HuH-7.5 (cell line): Measurements from ENCODE around the gene EXD3.
A peak's percentile ranks its signal among the peaks of the same experiment; 100 is the strongest.

Experiments used
- DNase-seq: peaks from one replicate; pipeline ENCODE4 v3.0.0; 2011; ENCODE audit warnings: low spot score

EXD3 gene

DNA sequence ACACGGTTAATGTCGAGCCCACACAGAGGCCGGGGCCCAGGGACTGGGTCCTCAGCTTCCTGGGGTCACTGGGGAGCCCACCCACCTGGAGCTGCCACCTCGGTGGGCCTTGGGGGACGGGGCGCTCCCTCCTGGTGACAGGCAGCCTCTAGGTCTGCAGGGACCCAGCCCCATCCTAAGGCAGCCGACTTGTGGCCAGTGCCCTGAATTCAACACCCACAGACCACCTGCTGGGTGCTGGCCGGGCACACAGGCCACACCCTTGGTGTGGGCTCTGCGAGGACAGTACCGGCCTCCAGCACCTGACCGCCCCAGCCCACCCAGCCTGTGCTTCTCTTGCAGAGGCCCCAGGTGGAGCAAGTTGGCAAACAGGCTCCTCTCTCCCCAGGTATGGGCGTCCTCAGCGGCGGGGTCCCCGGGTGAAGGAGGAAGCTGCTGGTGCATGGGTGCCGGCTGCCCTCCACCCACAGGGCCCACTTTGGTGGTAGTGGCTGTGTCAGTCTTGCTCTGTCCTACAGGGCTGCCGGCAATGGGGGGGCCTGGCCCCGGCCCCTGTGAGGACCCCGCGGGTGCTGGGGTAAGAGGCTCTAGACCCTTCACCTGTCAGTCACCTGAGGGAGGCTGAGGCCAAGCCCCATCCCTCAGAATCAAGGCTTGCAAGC, 9.9 kb upstream of the EXD3 start:
- no peak for DNase-seq

DNA sequence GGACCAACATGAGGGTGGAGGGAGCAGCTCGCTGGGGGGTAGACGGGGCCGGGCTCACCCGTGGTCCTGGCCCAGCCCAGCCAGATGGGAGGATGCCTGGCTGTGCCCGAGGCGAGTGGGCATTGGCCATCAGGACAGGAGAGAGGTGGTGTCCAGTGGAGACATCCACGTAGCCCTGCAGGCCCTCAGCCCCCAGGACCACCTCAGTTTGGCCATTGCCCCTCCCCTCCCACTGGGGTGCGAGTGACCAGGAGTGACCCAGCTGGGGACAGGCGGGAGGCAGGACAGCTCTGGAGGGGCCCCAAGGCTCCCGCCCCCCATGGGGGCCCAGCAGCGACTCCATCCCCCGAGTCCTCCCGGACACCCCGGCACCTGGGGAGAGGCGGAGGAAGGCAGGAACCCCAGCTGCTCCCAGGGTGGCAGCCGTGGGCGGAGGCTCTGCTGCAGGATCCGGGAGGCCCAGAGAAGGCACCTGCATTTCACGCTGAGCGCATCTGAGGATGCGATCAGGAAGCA, 8.5 kb upstream of the EXD3 start:
- DNase-seq, result no peak

DNA sequence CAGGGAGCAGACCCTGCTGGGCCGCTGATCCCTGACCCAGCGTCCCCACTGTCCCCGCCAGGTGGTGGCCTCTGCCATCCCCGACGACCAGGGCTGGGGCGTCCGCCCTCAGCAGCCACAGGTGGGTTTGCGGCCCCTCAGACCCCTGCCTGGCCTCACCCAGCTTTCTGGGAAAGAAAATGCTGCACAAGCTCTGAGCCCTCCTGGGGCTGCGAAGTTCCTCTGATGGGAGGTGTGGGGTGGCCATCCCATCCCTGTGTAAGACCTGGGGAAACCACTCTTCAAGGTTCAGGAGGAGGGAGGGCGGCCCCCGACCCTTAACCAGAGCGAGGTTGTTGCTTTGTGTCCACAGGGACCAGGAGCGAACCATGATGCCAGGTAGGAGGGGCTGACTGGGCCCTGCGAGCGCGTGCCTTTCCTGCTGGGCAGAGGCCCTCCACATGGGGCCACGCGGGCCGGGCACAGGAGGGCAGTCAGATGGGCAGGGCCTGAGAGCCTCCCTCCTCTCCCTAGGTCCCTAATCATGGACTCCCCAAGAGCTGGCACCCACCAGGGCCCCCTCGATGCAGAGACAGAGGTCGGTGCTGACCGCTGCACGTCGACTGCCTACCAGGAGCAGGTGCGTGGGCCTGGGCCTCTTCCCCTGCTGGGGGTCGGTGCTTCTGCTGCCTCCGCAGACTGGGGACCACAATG, 7.9 kb upstream of the EXD3 start:
- no peak for DNase-seq

DNA sequence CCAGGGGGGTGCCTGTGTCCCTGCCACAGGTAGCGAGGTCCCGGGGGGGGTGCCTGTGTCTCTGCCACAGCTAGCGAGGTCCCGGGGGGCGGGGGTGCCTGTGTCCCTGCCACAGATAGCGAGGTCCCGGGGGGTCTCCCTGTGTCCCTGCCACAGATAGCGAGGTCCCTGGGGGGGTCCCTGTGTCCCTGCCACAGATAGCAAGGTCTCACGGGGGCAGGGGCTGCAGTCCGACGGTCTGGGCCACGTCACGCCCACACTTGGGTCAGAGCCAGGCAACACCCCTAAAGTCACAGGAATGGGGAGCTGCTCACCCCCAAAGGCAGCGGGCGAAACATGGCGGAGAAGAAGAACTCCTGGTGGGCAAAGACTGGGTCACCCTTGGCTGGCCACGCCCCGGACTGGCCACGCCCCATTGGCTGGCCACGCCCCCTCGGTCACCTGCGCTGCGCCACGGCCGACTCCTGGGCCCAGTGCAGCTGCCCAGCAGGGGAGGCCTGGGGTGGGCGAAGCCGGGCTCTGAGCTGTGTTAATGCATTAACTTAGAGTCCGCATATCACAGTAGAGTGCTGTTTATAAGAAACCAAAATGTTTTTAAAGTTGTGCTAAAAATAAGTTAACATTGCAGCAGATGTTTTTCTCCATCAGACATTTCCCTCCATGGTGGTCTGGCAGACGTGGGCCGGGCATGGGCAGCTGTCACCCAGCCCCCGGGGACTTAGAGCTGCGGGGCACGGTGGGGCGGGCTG, 7.2 kb upstream of the EXD3 start:
- DNase-seq, result peak; percentile 73

DNA sequence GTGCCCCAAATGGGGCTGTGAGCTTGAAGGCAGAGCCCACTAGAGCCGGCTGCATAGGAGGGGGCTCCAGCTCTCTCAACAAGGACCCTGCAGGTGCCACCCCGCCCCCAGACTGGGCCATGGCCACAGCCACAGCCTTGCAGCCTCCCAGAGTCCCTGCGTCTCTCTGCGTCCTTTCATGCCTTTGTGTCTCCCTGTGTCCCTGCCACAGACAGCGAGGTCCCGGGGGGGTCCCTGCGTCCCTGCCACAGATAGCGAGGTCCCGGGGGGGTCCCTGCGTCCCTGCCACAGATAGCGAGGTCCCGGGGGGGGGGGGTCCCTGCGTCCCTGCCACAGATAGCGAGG, 6.6 kb upstream of the EXD3 start:
- DNase-seq, result no peak

DNA sequence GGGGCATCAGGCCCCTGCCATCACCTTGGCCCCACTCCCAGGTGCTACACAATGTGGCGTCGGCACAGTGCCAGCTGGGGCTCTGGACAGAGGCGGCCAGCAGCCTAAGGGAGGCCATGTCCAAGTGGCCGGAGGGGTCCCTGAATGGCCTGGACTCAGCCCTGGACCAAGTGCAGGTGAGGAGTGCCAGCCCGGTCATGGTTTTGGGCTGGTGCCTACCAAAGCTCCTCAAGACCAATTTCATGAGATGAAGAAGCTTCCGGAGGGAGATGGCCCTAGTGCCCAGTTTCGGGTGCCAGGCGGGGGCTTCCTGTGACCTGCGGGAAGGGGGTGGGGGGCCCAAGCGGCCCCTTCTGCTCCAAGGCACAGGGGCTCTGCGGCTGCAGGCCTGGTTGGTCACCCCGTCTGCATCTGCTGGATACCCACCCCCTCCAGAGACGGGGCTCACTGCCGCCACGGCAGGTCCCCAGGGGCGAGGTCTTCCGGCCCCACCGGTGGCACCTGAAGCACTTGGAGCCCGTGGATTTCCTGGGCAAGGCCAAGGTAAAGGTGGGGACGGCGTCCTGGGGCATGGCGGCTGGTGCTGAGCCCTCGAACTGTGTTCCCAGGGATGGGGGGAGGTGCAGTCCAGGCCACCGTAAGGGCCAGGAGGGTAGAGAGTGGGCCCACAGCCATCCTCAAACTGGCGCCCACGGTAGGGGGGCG, 6.0 kb upstream of the EXD3 start:
- DNase-seq, result no peak

DNA sequence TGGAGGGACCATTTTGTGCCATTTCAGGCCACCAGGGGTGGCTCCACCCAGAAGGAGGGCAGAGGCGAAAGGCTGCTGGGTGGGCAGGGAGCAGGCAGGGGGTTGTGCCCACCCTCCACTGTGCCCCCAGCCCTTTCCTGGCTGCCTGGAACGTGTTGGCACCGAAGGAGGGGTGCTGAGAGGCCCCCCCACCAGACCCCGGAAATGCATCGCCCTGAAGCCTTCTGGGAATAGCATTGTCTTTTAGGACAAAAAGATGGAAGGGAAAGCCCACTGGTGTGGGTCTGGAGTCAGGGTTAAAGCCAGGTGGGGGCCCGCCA, 5.3 kb upstream of the EXD3 start:
- no peak for DNase-seq

DNA sequence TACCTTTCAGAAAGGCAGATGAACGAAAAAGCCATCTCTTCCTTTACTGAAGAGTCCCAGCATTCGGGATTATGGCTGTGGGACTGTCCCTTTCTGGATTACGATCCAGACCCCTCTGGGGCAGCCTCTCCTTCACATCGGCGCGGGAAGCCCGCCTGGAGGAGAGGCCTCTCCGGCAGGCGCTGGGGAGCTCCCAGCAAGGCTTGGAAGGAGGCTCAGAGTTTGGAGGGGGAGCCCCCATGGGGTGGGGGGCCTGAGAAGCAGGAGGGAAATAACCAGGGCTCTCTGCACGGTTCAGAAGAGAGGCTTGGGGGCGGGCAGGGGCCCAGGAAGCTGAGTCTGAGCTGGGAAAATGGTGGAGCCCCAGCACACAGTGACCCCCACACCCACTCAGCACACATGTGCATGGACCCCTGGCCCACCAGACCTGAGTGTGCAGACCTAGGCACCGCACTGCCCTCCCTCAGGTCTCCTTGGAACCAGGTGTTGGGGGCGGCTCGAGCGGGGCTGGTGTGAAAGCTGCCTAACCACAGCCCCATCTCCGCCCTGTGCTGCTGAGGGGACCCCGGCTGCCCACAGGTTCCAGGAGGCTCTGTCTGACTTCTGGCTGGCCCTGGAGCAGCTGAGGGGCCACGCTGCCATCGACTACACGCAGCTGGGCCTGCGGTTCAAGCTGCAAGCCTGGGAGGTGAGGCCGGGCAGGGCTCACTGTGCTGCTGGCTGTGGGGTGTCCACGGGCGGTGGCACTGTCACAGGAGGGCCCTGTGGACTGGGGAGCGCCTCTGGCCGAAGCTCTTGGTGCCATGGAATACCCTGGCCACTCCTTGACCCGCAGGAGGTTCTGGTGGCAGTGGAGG, 4.7 kb upstream of the EXD3 start:
- DNase-seq, result no peak

DNA sequence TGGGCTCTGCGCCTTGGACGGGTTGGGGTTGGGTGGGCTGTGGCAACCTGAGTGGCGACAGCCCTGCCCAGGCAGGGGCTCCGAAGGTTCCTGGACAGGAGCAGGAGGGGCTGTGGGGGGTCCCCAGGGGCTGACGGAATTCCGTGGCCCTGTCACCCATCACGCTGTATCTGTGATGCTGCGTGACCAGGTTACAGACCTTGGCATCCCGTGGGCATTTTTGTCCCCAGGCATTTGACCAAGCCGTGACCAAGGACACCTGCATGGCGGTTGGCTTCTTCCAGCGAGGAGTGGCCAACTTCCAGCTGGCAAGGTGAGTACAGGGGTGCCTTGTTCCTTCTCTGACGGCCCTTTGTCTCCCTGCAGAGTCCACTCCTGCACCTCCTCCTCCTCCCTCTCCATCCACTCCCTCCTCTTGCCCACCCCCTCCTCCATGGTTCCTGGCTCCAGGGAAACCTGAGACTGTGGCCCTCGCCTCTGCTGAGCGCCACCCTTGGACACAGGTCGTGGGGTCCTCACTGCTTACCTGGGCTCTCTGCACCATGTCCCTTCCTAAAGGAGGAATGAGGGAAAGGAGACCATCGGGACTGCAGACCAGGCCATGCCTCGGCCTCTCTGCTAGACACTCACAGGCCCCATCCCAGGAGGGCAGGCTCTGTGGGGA, 3.2 kb upstream of the EXD3 start:
- no peak for DNase-seq

DNA sequence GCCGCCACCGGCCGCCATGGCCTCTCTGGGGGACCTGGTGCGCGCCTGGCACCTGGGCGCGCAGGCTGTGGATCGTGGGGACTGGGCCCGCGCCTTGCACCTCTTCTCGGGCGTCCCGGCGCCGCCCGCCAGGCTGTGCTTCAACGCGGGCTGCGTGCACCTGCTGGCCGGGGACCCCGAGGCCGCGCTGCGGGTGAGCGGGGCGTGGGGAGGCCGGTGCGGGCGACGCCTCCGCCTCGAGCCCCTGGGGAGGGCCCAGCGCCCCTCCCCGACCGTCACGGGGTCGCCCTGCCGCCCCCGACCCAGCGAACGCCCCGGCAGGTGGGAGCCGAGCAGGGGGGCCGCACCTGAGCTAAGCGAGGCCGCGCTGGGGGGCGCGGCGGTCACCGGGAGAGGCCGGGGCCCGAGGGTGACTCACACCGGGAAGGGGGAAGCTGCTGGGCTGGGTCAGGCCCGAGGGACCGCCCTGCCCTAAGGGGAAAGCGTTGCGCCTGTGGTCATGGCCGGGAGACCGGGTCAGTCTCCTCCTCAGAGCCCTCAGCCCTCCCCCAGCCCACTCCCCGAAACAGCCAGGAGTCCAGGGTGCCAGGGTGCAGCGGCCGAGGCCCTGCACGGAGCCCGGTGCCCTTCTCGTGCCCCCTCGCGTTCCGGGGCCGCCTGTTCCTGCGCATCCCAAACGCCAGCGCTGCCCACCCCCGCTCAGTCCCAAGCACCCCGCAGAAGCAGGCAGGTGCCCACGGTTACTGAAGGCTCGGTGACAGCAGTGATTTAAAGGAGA, 741 bp upstream of the EXD3 start:
- DNase-seq, result no peak

DNA sequence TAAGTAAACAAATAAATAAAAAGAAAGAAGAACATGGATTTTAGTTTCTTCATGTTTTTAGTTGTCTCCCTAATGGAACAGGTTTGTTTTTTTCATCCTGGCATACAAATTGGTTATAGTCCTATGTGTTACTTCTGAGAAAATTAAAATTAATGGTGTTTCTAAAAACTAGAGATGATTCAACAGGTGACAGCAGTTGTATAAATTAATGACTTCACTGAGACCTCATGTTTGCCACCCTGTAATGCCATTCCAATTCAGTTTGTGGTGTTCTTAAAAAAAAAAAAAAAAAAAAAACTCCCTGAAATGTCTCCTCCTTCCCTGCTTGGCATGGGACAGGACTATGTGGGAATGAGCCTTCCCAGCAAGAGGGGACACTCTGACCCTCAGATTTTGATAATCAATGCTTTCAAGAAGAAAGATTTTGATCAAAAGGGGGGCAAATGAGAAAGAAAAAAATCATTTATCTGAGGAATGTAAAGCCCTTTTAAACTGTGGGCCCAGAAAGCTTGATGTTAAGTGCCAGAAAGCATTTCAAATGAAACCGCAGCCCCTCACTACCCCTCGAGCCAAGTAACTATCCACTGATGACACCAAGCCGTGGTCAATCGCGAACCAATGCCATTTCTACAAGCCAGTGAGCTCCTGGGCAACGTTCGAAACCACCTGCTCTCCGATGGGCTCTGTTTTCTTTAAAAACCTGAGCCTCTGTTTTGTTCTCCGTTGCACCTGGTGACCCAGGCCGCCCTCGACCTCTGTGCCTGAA, 941 bp downstream of the EXD3 start:
- no peak for DNase-seq

DNA sequence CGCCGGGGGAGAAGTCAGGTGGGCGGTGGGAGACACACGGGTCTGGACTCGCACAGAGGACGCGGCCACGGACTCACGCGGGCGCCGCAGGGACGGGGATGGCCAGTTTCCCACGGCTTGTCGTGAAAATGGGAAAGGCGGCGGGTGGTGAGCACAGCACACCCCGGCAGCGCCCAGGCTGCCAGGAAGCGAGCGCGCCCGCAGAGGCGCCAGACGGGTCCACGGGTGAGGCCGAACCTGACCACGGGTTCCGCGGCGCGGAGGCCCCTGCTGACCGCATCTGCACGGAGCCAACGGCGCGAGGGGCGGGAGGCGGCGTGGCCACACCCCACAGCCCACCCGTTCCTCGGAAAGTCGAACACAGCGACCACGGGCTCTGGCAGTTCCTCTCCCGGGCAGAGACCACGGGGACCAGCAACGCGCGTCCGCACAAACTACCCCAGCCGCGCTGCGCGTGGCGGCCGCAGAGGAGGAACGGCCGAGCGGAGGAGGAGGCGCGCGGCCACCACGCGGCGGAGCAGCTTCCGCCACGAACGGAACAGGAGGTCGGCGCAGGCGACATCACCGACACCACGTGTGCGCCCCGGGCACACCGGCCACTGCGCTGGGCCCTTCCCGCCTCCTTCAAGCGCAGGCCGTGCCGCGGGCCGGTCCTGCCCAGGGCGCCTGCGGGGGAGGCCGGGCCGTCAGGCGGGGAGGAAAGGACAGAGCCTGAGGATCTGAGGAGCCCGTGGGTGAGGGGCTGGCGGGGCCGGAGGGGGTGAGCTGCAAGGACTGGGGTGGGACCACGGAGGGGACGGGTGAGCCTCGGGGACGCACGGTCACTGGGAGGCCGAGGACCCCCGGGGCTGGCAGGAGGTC, 5.6 kb downstream of the EXD3 start:
- no peak for DNase-seq

DNA sequence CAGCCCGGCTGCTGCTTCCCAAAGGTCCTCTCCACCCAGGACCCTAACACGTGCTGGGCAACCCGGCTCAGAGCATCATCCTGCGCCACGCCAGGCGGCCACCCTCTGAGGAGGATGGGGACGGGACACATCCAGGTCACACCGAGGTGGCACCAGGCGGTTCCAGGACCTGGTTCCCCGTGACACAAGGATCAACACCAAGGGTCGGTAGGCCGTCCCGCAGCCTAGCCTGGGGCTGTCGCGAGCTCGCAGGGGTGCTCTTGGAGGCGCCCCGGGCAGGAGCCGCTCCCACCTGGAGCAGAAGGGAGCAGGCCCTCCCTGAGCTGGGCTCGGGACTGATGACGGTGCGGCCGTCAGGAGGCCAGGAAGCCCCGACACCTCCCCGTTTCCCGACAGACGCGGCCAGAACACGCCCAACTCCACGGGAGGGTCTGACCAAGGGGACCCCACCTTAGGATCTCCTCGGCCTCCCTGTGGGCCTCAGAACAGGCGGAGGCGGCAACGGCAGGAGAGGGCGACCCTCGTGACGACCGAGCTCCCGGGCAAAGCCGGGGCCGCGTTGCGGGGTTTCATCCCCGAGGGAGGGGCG, 6.3 kb downstream of the EXD3 start:
- no peak for DNase-seq

DNA sequence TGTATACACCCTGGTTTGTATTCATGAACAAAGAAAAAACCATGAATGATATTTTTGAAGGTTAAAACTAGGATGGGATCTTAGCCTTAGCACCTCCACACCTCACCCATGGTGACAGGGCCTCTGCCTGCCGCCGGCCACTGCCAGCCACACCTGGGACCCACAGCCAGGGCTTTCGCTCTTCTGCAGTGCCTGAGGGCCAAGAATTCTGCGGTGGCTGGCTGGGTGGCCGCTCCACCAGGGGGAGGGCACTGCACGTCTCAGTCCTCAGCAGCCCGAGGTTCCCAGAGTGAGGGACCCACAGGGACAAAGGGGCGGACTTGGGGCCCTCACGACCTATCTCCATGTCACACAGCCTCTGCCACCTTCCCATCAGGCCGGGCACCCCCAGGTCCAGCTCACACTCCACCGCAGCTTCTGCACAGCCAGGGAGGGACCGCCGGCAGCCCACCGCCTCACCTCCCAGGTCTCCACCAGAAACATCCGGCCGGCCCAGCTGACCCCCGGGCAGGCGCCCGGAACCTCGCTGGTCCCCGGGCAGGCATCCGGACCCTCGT, 6.9 kb downstream of the EXD3 start:
- DNase-seq, result no peak

DNA sequence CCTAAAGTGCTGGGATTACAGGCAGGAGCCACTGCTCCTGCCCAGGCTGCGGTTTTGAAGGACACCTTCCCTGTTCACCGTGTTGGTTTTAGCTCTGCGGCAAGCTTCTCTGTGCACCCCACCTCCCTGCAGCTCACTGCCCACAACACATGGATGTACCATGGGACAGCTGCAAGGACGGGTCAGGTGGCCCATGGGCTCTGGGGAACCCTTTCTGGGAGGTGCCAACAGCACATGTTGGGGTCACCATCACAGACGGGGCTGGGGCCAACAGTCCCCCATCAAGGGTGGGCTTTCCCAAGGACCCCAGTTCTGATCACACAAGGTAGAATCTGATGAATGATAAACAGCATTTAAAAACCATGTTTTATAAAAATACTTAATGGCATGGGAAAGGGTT, 7.5 kb downstream of the EXD3 start:
- DNase-seq, result no peak

DNA sequence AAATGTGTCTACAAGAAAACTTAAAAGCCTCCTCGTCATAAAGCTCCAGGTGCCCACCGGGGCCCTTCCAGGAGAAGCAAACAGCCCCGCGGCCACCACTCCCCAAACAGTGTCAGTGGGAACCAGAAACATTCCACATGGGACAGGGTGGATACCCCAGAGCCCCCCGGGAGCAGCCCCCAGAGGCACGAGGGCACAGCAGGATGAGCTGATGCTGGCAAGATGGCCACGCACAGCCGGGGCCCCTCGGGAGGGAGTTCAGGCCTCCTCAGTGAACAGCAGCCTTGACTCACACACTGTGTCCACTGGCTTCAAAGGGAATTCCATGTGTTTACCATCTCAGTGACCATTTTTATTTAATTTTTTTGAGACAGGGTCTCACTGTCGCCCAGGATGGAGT, 10.5 kb downstream of the EXD3 start:
- DNase-seq, result no peak

DNA sequence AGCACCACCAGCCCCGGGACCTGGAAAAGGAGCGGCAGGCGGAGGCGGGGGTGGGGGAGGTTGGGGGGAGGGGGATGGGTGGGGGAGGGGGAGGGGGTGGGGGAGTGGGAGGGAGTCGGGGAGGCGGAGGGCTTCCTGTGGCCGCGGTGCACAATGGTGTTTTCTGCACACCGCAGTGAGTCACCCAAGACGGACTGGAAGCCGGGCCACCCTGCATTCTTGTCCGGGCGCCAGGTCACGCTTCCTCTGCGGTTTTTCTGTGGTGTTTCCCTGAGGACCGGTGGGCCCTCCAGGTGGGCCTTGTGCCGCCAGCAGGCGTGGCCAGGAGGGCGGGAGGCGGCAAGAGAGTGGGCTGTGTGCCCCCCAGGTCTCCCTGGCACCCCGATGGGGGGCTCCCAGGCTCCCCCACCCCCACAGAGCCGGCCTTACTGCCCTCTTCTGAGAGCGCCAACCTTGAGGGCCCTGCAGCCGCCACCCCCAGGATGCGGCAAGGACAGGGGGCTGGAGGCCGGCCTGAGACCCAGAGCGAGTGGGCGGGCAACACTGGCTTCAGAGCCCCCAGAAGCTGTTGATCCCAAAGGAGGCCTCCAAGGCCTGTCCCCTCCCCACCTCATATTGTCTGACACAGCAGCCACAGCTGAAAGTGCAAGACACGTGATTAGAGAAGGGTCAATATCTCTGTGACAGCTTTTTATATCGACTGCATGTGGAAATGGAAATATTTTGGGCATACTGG, 11.1 kb downstream of the EXD3 start:
- no peak for DNase-seq
